ENCODE results near the gene TCHP.
"Not testable (repeated sequence)": the region's sequence is repeated elsewhere in the genome, so short reads cannot be mapped to it uniquely, and the experiment has no call there.

Gene TCHP

GRCh38 chr12:109878749-109879148, 21.3 kb upstream of the TCHP start:
- DNase-seq = peak in 1 of 56 donors; percentile 8

GRCh38 chr12:109879351-109880042, 20.6 kb upstream of the TCHP start:
- peak in 17 of 56 donors; percentile 6 to 54 (median 38) for DNase-seq

GRCh38 chr12:109880043-109880931, 19.8 kb upstream of the TCHP start, which contains the start of gene GLTP:
Gene GLTP, minus strand, starts transcription at chr12:109880541. Its CDS starts 167 bp downstream, at chr12:109880374.
- DNase-seq = peak in 52 of 56 donors; percentile 16 to 88 (median 67)

- DNase-seq = no peak
Measured at GRCh38 chr12:109880938-109881337, 19.1 kb upstream of the TCHP start.

- DNase-seq = no peak
Measured at GRCh38 chr12:109881752-109882151, 18.3 kb upstream of the TCHP start.

GRCh38 chr12:109883461-109883860, 16.6 kb upstream of the TCHP start:
- DNase-seq = no peak

GRCh38 chr12:109885616-109886015, 14.5 kb upstream of the TCHP start:
- DNase-seq = no peak

- DNase-seq = no peak
Measured at GRCh38 chr12:109888179-109889020, 11.7 kb upstream of the TCHP start.

- no peak for DNase-seq
Measured at GRCh38 chr12:109890620-109891170, 9.4 kb upstream of the TCHP start.

- DNase-seq = not testable (repeated sequence)
Measured at GRCh38 chr12:109891731-109892130, 8.3 kb upstream of the TCHP start.

- DNase-seq = no peak
Measured at GRCh38 chr12:109892165-109892715, 7.8 kb upstream of the TCHP start.

- no peak for DNase-seq
Measured at GRCh38 chr12:109892748-109893147, 7.3 kb upstream of the TCHP start.

- no peak for DNase-seq
Measured at GRCh38 chr12:109893261-109893995, 6.6 kb upstream of the TCHP start.

- no peak for DNase-seq
Measured at GRCh38 chr12:109894939-109895338, 5.1 kb upstream of the TCHP start.

- DNase-seq = no peak
Measured at GRCh38 chr12:109896188-109896587, 3.9 kb upstream of the TCHP start.

GRCh38 chr12:109897029-109897428, 3.0 kb upstream of the TCHP start:
- no peak for DNase-seq

- DNase-seq = not testable (repeated sequence)
Measured at GRCh38 chr12:109899345-109899744, 729 bp upstream of the TCHP start.

GRCh38 chr12:109900752-109901580, 892 bp downstream of the TCHP start:
- peak in 2 of 56 donors; percentile 30 to 51 for DNase-seq

GRCh38 chr12:109902891-109903418, 2.9 kb downstream of the TCHP start:
- no peak for DNase-seq
